ENCODE results near the gene SIPA1L2. TPM values are rescaled to one million over a fixed set of nuclear protein-coding genes. Genes with fewer than 3 reads are reported as not detected.

The SIPA1L2 gene
- total and polyA plus RNA-seq, 2 of the 4 experiments (the other 2 are of a cell fraction) = 7.1 to 13.4 TPM

GRCh38 chr1:232629250-232630046 lies 485 bp downstream of the SIPA1L2 start:
- ChIA-PET CTCF (interaction anchor here (0.8 to 1.1 kb wide), 2 partner anchors 157 to 761 kb away, joined by 3 read pairs; no protein-coding TSS in a partner anchor), POLR2A (ENCODE audit: unreplicated experiment) (no interaction called here)
- Histone ChIP-seq H3K56ac (ENCODE audit: extremely low read depth, insufficient read depth, low read length) (peak overlapping the region; percentile 27; the same call in 1 of the 2 replicates), H3K23ac (ENCODE audit: low read depth, low read length) (peak overlapping the region; percentile 32), H3K36me3 (ENCODE audit: control insufficient read depth, insufficient read depth, low read length) (no peaks in the 10 kb centered on the region), H2BK15ac (ENCODE audit: low read depth, low read length) (no peak overlapping the region), H4K20me1 (ENCODE audit: insufficient read depth, low read length) (peaks cover 3% of the 10 kb centered on the region; the same call in 1 of the 2 replicates), H3K4me3 (ENCODE audit: insufficient read depth, low read depth, low read length) (peak overlapping the region; percentile 75), H3K4ac (ENCODE audit: low read depth, low read length) (no peak overlapping the region), H2AK9ac (replicated peaks; ENCODE audit: low read depth, low read length, poor library complexity) (no peak overlapping the region), H4K8ac (ENCODE audit: low read depth in 2 of 2, low read length in 2 of 2) (no peak overlapping the region), H3K9me1 (ENCODE audit: insufficient read depth, low read length) (peaks cover 5% of the 10 kb centered on the region; the same call in 1 of the 2 replicates), H3K79me1 (ENCODE audit: low read depth in 1 of 2, low read length in 2 of 2) (peaks cover 6 to 20% of the 10 kb centered on the region in 2 experiments; a peak in 3 of 4 replicates), H3K9me3 (ENCODE audit: control insufficient read depth, insufficient read depth, low read length) (no peaks in the 10 kb centered on the region), H4K5ac (ENCODE audit: low read depth, low read length) (no peak overlapping the region), H2AFZ (replicated peaks; ENCODE audit: low read length, poor library complexity) (peak overlapping the region; percentile 87), H3K4me1 (ENCODE audit: control insufficient read depth, insufficient read depth, low read length) (peaks cover 2% of the 10 kb centered on the region; the same call in 1 of the 2 replicates), H3K9ac (ENCODE audit: low read depth, low read length) (peak overlapping the region; percentile 55; the same call in 1 of the 2 replicates), H2BK20ac (ENCODE audit: low read depth, low read length) (no peak overlapping the region), H3K4me2 (ENCODE audit: low read depth, low read length) (peak overlapping the region; percentile 72), H3K27me3 (ENCODE audit: control insufficient read depth, insufficient read depth, low read length) (no peaks in the 10 kb centered on the region), H3K14ac (replicated peaks; ENCODE audit: low read depth, low read length) (no peak overlapping the region; the same call in 1 of the 2 replicates), H3K18ac (ENCODE audit: low read depth, low read length) (no peak overlapping the region), H2BK120ac (ENCODE audit: low read depth, low read length) (no peak overlapping the region), H2AK5ac (ENCODE audit: low read depth, low read length) (no peak overlapping the region), H3K27ac (ENCODE audit: insufficient read depth, low read length) (peak overlapping the region; percentile 19; the same call in 1 of the 2 replicates), H2BK5ac (ENCODE audit: low read depth, low read length, poor library complexity, severe bottlenecking) (no peak overlapping the region), H4K91ac (ENCODE audit: insufficient read depth, low read depth, low read length) (no peak overlapping the region)
- in situ Hi-C loops (cut with MboI; ENCODE audit: low sequenced_read_pairs) = loop anchor here (5.0 to 25.0 kb wide), 4 partner anchors 315 to 757 kb away; no protein-coding TSS in a partner anchor
- BruUV-seq (replicated peaks) = no TSS peak
- dilution Hi-C loops (cut with HindIII; ENCODE audit: low sequenced_read_pairs, unreplicated experiment) = no loop called here
- DNase-seq (no peak), ATAC-seq (ENCODE audit: low read depth) (peak; percentile 43)
- intact Hi-C loops (cut with micrococcal nuclease) = loop anchor here (2.0 to 10.0 kb wide), 7 partner anchors 157 to 873 kb away; no protein-coding TSS in a partner anchor
- WGBS, 2 experiments (ENCODE audit: extremely low coverage in 2 of 2, insufficient read length in 1 of 2) = 0% methylated on average over 67 of the region's 96 CpGs; no CpG with 5 or more reads in 1 of the 2 experiments
- TF ChIP-seq NFE2L2 (IDR thresholded peaks at IDR 0.05; ENCODE audit: low read depth, low read length) = no peak
- TF ChIP-seq CEBPB (IDR thresholded peaks at IDR 0.05; ENCODE audit: low read depth, low read length) = no peak
- no peak for TF ChIP-seq USF2 (IDR thresholded peaks at IDR 0.05; ENCODE audit: low read depth, low read length)
- TF ChIP-seq ELK1 (IDR thresholded peaks at IDR 0.05; ENCODE audit: borderline replicate concordance, low read depth, low read length) = no peak
- no peak for TF ChIP-seq RFX5 (IDR thresholded peaks at IDR 0.05; ENCODE audit: low read depth, low read length)
- TF ChIP-seq RCOR1 (IDR thresholded peaks at IDR 0.05; ENCODE audit: insufficient replicate concordance, low read length) = no peak
- no peak for TF ChIP-seq SMC3 (IDR thresholded peaks at IDR 0.05; ENCODE audit: low read depth, low read length)
- no peak for TF ChIP-seq MXI1 (IDR thresholded peaks at IDR 0.05; ENCODE audit: borderline replicate concordance, low read depth, low read length)
- TF ChIP-seq CTCF (conservative IDR thresholded peaks at IDR 0.05; ENCODE audit: low read depth, low read length) = no peak
- TF ChIP-seq MAFK (IDR thresholded peaks at IDR 0.05; ENCODE audit: low read depth, low read length) = no peak
- no peak for TF ChIP-seq BHLHE40 (IDR thresholded peaks at IDR 0.05; ENCODE audit: low read depth, low read length)
- TF ChIP-seq MAZ (IDR thresholded peaks at IDR 0.05; ENCODE audit: borderline replicate concordance, low read depth, low read length) = no peak
- TF ChIP-seq CHD1 (IDR thresholded peaks at IDR 0.05; ENCODE audit: low read depth, low read length) = no peak

Measured in IMR-90 (cell line).